NCI-H187 (cell line): ENCODE data around the gene KSR1.
"Not testable (repeated sequence)": the region's sequence is repeated elsewhere in the genome, so short reads cannot be mapped to it uniquely, and the experiment has no call there.

ENCODE experiments used
- DNase-seq, 2 experiments: peaks; one replicate each; lab custom pipeline; 2025; lab: John Stamatoyannopoulos, UW

The KSR1 gene

GRCh38 chr17:27609611-27610303, 153.5 kb downstream of the KSR1 start:
- DNase-seq = no peak

- DNase-seq = no peak
Measured at GRCh38 chr17:27610304-27610677, 154.0 kb downstream of the KSR1 start.

GRCh38 chr17:27612160-27612770, 156.0 kb downstream of the KSR1 start:
- no peak for DNase-seq

GRCh38 chr17:27613433-27613832, 157.2 kb downstream of the KSR1 start:
- DNase-seq = no peak

GRCh38 chr17:27615121-27615520, 158.9 kb downstream of the KSR1 start:
- DNase-seq = no peak

- DNase-seq = no peak
Measured at GRCh38 chr17:27616414-27616813, 160.2 kb downstream of the KSR1 start.

- DNase-seq = no peak
Measured at GRCh38 chr17:27618417-27618816, 162.2 kb downstream of the KSR1 start.

- no peak for DNase-seq
Measured at GRCh38 chr17:27620721-27621120, 164.5 kb downstream of the KSR1 start.

GRCh38 chr17:27621536-27621935, 165.3 kb downstream of the KSR1 start:
- DNase-seq = no peak

- DNase-seq = no peak
Measured at GRCh38 chr17:27621942-27622559, 165.8 kb downstream of the KSR1 start.

GRCh38 chr17:27622986-27623385, 166.7 kb downstream of the KSR1 start:
- no peak for DNase-seq

GRCh38 chr17:27623614-27624013, 167.4 kb downstream of the KSR1 start:
- no peak for DNase-seq

- DNase-seq = no peak
Measured at GRCh38 chr17:27624539-27624938, 168.3 kb downstream of the KSR1 start.

- no peak for DNase-seq
Measured at GRCh38 chr17:27625856-27626255, 169.6 kb downstream of the KSR1 start.

- no peak for DNase-seq
Measured at GRCh38 chr17:27627514-27627913, 171.3 kb downstream of the KSR1 start.

- no peak for DNase-seq
Measured at GRCh38 chr17:27628376-27628775, 172.1 kb downstream of the KSR1 start.

GRCh38 chr17:27629260-27629659, 173.0 kb downstream of the KSR1 start:
- not testable (repeated sequence) for DNase-seq

- DNase-seq = no peak
Measured at GRCh38 chr17:27630607-27631410, 174.6 kb downstream of the KSR1 start, which contains the start of gene LGALS9. LGALS9 (plus strand) TSS chr17:27631188; CDS start chr17:27631266, 78 bp downstream.

- no peak for DNase-seq
Measured at GRCh38 chr17:27631411-27631760, 175.1 kb downstream of the KSR1 start.

GRCh38 chr17:27631897-27632725, 175.9 kb downstream of the KSR1 start:
- no peak for DNase-seq

- not testable (repeated sequence) for DNase-seq
Measured at GRCh38 chr17:27632766-27633165, 176.5 kb downstream of the KSR1 start.
